ENCODE data around the gene PDGFC.
"Not testable (repeated sequence)": the region's sequence is repeated elsewhere in the genome, so short reads cannot be mapped to it uniquely, and the experiment has no call there.

Gene PDGFC

GRCh38 chr4:156875704-156876103 lies 95.9 kb downstream of the PDGFC start:
- no peak for DNase-seq (ENCODE audit: low spot score)
- no peak for TF ChIP-seq CTCF (IDR thresholded peaks at IDR 0.05)
- Histone ChIP-seq H3K4me3 (no peak overlapping the region), H3K27ac (no peak overlapping the region)

- TF ChIP-seq CTCF (IDR thresholded peaks at IDR 0.05): no peak
- DNase-seq (ENCODE audit: low spot score): no peak
- no peak overlapping the region for H3K4me3 ChIP-seq
- no peak overlapping the region for H3K27ac ChIP-seq
Measured at GRCh38 chr4:156875055-156875454, 96.5 kb downstream of the PDGFC start.

- no peak overlapping the region for H3K27ac ChIP-seq
- DNase-seq (ENCODE audit: low spot score): no peak
- H3K4me3 ChIP-seq: no peak overlapping the region
- no peak for TF ChIP-seq CTCF (IDR thresholded peaks at IDR 0.05)
Measured at GRCh38 chr4:156873799-156874198, 97.8 kb downstream of the PDGFC start.

GRCh38 chr4:156870861-156871260 lies 100.7 kb downstream of the PDGFC start:
- no peak for TF ChIP-seq CTCF (IDR thresholded peaks at IDR 0.05)
- DNase-seq (ENCODE audit: low spot score): no peak

GRCh38 chr4:156870131-156870530 lies 101.5 kb downstream of the PDGFC start:
- TF ChIP-seq CTCF (IDR thresholded peaks at IDR 0.05): no peak
- no peak for DNase-seq (ENCODE audit: low spot score)
- H3K4me3 ChIP-seq: no peak overlapping the region

More at GRCh38 chr4:156870861-156871260, 100.7 kb downstream of the PDGFC start:
- Histone ChIP-seq H3K27ac (no peak overlapping the region), H3K4me3 (no peak overlapping the region)

GRCh38 chr4:156866088-156866487 lies 105.5 kb downstream of the PDGFC start:
- not testable (repeated sequence) for H3K27ac ChIP-seq; DNase-seq (ENCODE audit: low spot score); H3K4me3 ChIP-seq

More at GRCh38 chr4:156870131-156870530, 101.5 kb downstream of the PDGFC start:
- H3K27ac ChIP-seq: no peak overlapping the region

GRCh38 chr4:156865451-156865850 lies 106.1 kb downstream of the PDGFC start:
- no peak for DNase-seq (ENCODE audit: low spot score)
- H3K27ac ChIP-seq: no peak overlapping the region
- no peak overlapping the region for H3K4me3 ChIP-seq
- no peak for TF ChIP-seq CTCF (IDR thresholded peaks at IDR 0.05)

GRCh38 chr4:156858071-156858470 lies 113.5 kb downstream of the PDGFC start:
- TF ChIP-seq CTCF (IDR thresholded peaks at IDR 0.05): no peak
- no peak overlapping the region for H3K4me3 ChIP-seq
- no peak for DNase-seq (ENCODE audit: low spot score)
- no peak overlapping the region for H3K27ac ChIP-seq
